Activated T-helper 9 cell treated with anti-CD3 and anti-CD28 coated beads, Interleukin-2, amount 50 U/mL, for 16 hours (primary cell): ENCODE data around the gene HJURP.
"Not testable (repeated sequence)": the region's sequence is repeated elsewhere in the genome, so short reads cannot be mapped to it uniquely, and the experiment has no call there.

ENCODE experiments used
- DNase-seq: peaks from one replicate; pipeline ENCODE4 v3.0.0-alpha.2; 2020; ENCODE audit warnings: low read depth

HJURP gene, protein sequence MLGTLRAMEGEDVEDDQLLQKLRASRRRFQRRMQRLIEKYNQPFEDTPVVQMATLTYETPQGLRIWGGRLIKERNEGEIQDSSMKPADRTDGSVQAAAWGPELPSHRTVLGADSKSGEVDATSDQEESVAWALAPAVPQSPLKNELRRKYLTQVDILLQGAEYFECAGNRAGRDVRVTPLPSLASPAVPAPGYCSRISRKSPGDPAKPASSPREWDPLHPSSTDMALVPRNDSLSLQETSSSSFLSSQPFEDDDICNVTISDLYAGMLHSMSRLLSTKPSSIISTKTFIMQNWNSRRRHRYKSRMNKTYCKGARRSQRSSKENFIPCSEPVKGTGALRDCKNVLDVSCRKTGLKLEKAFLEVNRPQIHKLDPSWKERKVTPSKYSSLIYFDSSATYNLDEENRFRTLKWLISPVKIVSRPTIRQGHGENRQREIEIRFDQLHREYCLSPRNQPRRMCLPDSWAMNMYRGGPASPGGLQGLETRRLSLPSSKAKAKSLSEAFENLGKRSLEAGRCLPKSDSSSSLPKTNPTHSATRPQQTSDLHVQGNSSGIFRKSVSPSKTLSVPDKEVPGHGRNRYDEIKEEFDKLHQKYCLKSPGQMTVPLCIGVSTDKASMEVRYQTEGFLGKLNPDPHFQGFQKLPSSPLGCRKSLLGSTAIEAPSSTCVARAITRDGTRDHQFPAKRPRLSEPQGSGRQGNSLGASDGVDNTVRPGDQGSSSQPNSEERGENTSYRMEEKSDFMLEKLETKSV

DNA sequence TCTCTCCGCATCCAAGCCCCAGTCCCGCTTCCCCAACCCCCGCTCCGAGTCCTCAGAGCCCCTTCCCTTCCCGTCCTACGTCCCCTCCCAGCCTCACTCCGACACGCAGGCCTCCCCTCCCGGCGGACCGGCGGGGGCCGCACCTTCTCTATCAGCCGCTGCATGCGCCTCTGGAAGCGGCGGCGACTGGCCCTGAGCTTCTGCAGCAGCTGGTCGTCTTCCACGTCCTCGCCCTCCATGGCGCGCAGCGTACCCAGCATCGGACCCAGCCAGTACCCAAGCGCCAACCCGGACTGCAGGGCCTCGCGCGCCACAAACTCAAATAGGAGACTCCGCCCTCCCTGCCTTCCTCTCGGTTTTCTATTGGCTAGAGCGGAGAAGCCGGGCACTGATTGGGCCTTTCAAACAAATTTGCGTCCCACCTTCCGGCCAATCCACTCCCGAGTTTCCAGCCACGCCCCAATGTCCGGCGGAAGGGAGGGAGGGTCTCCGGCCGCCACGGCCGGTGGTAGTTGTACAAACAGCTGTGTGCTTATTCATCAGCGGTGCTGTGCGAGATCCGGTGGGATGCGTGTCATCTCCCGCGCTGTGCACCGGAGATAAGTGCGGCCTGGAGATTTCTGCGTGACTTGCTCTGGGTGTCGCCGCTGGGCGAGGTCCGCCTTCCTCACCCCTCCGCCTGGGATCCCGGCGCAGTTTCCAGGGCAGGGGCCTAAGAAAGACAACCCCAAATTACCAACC is at the start of gene HJURP:
HJURP (minus strand) TSS at position 295 of the 741 bp plus-strand sequence; CDS start at position 260, 35 bp downstream.
- DNase-seq = peak; percentile 78

DNA sequence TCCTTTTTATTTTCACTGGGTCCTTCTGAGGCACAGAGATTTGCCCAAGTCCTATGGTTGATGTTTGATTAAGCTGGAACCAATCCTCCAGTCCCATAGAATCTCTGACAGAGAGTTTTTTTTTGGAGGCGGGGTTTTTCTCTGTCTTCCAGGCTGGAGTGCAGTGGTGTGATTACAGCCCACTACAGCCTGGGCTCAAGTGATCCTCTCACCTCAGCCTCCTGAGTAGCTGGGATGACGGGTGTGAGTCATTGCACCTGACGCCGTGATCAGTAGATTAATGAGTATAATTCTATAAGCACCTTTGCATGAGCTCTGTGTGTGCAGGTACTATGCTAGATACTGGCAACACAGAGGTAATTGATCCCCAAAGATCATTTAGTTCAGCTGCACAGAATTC is 47.5 kb upstream of the HJURP start:
- DNase-seq = no peak

DNA sequence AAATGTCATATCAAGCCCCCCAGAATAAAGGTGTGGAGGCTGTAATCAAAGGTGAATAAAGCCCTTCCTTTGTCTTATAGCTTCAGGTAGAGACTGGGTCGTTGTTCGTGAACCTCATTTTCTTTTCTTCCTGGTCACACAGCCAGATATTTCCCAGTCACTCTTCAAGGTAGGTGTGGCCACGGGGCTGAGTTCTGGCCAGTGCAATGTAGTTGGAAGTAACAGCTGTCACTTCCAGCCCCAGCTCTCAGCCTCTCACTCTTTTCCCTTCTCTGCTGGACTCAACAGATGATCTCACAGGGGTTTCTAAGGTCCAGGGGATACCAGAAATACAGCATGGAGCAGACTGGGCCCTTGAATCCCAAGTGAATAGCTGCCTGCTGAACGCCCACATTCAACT is 47.0 kb upstream of the HJURP start:
- DNase-seq = no peak

DNA sequence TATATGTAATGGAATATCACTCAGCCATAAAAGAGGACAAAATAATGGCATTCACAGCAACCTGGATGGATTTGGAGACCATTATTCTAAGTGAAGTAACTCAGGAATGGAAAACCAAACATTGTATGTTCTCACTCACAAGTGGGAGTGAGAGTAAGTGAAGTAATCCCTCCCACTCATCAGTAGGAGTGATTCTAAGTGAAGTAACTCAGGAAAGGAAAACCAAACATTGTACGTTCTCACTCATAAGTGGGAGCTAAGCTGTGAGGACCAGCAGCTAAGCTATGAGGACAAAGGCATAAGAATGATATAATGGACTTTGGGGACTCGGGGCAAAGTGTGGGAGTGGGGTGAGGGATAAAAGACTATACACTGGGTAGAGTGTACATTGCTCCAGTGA is 41.9 kb upstream of the HJURP start:
- not testable (repeated sequence) for DNase-seq

DNA sequence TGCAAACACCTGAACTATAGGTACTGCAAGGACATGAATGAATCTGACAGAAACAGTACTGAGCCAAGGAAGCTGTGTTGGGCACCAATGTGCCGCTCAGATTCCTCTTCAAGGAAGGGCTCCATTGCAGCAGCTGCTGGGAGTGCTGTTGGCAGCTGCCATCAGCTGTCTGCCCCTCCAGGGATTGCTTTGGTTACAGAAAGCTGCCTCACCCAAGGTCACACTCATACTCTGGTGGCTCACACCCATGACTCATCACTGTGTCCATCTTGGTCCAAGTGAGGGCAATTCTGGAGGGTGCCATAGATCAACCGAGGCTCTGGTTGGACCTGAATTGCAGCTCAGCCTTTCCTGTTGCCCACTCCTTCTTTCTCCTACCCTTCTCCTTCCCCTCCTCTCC is 38.5 kb upstream of the HJURP start:
- DNase-seq = no peak

DNA sequence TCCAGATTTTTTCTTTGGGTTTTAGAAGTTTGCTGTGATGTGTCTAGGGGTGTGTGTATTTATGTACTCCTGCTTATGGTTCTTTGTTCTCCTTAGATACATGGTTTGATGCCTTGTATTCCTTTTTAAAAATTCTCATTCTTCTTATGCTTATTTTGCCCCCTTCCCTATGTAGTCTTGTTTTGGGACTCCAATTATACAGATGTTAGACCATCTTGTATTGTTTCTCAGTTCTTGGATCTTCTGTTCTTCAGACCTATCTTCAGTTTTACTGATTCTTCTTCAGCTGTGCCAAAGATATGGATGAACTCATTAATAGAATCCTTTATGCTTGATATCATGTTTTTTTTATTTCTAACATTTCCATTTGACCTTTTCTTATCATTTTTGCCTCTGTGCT is 28.0 kb upstream of the HJURP start:
- DNase-seq = no peak

DNA sequence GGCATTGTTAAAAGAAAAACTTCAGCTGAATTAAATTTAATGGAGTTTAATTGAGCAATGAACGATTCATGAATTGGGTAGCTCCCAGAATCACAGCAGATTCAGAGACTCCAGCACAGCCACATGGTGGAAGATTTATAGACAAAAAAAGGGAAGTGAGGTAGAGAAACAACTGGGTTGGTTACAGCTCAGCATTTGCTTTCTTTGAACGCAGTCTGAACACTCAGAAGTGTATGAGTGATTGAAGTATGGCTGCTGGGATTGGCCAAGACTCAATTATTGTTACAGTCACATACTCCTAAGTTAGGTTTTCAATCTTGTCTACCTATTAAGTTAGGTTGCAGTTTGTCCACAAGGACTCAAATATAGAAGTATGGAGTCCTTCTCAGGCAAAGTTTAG is 17.8 kb upstream of the HJURP start:
- not testable (repeated sequence) for DNase-seq

DNA sequence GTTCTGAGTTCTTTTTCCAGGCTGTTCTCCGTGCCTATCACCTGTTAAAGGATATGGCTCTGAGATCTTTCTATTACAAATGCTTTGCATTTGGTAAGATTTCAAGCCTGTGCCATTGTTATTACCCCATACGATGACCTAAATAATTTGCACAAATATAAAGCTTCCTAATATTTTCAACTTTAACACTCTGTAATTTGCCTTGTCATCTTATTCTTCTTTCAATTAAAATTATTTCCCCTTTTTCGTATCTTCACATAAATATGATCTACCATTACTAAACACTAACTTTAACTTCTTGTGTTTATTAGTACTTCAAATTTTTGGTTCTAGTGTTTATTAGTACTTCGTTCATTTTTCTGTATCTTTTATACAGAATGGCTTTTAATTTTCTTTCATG is 17.1 kb upstream of the HJURP start:
- no peak for DNase-seq

DNA sequence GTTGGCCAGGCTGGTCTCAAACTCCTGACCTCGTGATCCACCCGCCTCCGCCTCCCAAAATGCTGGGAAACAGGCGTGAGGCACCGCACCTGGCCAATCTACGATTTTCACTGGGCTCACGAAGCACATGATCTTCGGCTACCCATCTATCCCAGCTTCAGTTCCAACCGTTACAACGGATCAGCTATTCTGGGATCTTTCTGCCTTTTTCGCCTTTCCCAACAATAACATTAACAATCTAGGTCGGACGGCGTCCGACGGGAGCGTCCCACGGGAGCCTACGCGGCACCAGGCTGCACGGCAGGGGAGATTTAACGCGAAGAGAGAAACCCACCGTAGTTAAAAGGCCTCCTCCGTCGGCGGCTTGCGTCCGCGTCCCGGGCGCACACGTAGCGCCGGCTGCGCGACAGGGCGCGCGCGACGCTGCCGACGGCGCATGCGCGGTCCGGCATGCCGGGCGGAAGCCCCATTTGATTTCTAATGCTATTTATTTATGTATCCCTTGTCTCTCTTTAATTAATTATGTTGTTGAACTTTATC is 13.7 kb upstream of the HJURP start, which contains the start of gene MSL3B:
MSL3B (minus strand) TSS at position 394 of the 540 bp plus-strand sequence.
- peak; percentile 49 for DNase-seq

DNA sequence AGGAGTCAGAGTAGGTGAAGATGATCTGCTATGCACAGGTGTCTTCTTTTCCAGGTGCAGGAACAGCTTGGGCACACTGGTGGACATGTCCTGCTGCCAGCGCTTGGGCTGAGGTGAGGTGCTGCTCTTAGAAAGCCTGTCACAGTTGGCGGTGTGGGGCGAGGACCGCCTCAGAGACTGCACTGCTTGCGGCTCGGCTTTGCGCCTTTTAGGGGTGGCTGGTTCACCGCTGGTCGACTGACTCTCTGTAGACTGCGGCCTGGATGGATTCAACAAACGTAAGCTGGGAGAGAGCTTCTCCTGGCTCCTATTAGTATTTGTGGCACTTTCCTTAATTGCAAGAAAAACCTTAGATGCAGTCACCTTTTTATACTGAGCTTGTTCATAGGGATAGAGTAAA is 12.1 kb upstream of the HJURP start:
- no peak for DNase-seq

DNA sequence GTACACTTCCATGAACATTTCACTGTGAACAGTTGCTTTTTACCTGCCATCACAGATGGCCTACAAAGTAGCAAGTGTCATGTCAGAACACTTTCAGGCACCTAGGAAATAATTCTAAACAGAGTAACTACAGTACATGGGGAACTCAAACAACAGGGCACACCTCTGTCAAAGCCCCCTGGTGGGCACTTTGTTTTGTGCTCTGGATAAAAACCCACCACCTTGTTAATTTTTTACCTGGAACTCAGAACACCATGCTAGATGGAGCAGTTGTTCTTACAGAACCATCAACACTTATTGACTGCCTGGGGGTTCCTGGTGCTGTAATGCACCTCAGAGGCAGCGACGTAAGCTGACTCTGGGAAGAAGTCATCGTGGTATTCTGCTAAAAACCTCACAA is 11.5 kb upstream of the HJURP start:
- DNase-seq = no peak

DNA sequence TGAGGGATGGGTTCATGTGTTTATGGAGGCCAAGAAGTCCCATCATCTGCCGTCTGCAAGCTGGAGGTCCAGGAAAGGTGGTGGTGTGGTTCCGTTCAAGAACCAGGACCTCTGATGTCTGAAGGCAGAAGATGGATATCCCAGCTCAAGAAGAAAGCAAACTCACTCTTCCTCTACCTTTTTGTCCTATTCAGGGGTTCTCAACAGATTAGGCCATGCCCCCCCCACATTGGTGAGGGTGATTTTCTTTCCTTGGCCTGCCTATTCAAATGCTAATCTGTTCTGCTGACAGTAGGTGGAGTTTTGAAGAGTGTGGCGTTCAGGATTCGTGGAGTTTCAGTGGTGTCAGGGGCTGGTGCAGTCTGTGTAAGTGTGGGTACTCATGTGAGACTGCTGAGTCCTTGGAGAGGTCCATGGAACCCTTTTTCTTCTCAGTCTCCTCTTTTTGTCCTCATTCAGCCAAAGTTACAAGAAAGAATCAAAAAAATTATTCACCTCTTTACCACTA is 8.0 kb upstream of the HJURP start:
- DNase-seq = no peak

DNA sequence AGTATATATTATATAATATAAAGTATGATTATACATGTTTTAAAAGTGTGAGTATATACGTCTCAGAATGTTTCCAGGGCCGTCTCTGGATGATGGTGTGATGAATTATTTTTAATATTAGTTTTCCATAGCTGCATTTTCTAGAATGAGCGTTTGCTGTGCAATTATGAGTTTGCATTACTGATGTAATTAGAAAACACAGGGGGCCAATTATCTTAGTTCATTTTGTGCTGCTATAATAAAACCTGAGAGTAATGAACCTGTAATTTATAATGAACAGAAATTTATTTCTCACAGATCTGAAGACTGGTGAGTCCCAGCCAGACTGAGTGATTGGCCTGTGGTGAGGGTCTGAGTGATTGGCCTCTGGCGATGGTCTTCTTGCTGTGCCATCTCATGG is 4.0 kb upstream of the HJURP start:
- DNase-seq = no peak

DNA sequence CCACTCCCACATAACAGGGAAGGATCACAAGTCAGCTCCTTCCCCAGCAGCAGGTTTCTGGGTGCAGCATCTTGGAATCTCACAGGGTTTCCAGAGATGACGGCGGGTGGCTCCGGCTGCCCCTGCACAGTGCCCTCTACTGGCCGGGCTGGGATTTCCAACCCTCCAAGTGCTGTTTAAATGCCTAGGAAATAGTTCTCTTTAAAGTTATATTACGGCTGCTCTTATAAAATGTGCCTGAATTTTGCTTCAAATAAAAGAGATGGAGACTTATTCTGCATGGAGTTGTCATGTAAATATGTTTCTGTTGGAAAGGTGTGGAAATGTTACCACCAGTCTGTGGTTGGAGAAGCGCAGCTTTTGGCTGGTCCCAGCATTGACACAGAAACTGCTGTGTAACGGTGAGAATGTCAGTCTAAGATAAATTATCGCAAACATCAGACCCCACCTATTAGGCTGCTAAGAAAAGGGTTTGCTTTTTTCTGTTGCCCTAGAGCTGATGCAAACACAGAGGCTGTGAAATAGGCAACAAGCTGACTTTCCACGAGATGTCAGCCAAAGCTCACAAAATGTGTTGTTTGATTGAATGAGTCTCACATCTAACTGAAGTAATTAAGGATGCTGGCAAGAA is 3.3 kb upstream of the HJURP start:
- DNase-seq = peak; percentile 34

DNA sequence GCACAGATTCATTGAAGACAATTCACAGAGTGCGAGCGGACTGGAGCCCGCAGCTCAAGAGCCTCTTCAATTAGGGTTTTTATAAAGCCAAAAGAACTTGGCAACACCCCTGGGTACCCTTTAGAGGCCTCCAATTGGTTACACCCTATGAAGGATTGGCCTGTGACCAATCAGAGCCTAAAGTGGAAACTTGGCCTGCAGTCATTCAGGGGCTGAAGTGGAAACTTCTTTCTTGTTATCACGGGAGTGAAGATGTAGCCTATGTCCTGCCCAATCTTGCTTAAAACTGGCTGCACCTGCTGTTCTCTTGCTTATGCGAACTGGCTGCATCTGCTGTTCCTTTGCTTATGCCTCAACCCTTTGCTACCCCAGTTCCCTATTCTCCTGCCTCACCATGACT is 1.8 kb upstream of the HJURP start:
- no peak for DNase-seq

DNA sequence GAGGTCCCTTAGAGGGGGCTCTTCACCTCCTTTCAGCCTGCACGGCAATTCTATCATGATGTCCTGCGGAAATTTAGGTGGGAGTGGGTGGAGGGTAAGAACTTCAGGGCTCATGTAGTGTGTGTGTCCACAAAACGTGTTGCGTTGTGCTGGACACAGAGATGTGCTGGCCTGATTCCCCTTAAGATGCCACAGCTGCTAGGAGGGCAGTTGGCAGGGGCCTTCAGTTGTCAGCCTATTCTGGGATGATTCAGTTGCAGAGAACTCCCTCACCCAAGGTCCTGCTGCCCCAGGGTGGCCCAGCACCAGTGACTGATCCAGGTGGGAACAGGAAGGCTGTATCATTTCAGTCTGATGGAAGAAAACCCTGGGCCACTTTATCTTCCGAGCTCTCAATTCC is 1.0 kb upstream of the HJURP start:
- DNase-seq = no peak

DNA sequence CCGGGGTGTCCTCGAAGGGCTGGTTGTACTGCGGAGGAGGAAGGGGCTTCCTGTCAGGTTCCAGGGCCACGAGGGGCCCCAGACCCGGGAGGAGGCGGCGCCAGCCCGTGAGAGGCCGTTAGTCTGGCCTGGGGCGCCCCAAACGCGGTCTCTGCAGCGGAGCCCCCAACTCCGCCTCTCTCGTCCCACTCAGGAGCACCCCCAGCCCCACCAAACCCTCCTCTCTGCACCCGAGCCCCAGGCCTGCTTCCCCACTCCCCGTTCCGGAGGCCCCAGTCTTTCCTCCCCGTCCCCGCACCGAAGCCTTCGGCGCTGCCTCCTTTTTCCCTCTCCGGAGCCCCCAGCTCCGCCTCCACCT is 473 bp downstream of the HJURP start:
- no peak for DNase-seq

DNA sequence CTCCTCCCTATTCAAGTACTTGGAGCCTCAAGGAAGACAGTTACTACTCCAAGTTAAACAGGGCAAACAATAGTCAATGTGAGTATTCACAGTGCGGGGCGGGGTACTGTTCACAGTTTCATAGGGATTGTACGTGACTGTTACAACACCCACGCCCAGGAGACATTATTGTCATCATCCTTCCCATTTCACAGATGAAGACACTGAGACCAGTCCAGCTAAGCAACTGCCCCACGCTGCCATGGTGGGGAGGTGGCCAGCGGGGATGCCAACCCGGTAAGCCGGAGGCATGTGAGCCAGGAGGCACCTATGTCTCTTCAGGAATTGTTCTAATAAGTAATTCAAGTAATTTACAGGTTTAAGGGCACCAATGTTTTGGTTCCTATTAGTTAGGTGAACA is 982 bp downstream of the HJURP start:
- no peak for DNase-seq

DNA sequence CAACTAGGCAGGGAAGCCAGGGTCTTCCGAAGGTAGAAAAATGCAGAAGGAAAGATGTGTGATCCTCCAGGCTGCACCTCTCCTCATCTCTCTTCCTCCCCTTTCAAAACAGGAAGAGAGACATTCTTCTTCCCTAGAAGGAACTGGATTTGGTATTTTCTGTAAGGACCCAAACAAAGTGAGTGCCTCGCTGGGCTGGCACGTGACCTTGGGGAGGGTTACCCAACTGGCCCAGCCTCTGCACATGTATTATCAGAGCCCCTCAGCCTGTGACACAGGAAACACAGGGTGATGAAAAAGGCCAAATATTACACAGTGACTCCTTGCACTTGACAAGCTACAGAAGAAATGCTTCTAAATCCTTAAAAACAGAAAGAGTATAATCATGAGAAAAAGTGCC is 2.3 kb downstream of the HJURP start:
- DNase-seq = no peak

DNA sequence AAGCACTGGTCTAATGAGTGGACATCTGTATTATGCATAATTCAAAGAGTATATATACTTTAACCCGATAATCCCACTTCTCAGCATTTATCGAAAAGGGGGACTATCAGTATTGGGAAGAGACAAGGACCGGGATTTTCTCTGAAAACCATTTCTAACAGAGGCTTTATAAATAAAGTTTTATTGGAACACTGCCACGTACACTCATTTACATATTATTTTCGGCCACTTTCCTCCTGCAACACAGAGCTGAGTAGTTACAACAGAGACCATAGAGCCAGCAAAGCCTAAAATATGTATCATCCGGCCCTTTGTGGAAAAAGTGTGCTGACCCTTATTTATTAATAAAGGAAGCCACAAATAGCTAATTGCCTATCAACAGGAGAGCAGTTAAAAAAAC is 3.2 kb downstream of the HJURP start:
- DNase-seq = no peak

DNA sequence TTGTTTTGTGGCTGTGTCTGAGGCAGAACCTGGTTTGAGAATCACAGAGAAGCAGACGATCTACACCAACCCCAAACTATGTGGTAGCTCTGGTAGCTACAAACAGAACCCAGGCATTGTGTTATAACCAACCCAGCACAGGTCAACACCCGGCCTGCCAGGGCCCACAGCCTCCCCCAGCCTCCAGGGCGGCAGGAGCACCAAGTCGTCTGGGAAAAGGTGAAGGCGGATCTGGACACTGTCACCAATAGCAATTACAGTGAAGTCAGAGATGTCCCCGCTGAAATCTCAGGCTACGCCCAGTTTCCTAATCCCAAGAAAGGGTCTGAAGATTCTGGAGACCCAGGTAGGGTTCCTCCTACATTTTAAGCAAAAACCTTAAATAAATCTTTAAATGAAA is 3.6 kb downstream of the HJURP start:
- no peak for DNase-seq
